ENCODE data around the gene AGRP.

The AGRP gene

GRCh38 chr16:67463059-67463458 lies 20.3 kb downstream of the AGRP start:
- no peak for DNase-seq

- DNase-seq = no peak
These were observed 21.1 kb downstream of the AGRP start for GRCh38 chr16:67462279-67462655.

GRCh38 chr16:67461600-67462278 lies 21.6 kb downstream of the AGRP start:
- no peak for DNase-seq

- no peak for DNase-seq
These were observed 22.4 kb downstream of the AGRP start for GRCh38 chr16:67460961-67461360.

GRCh38 chr16:67460168-67460567 lies 23.2 kb downstream of the AGRP start:
- DNase-seq = peak in 1 of 2 experiments; percentile 28

GRCh38 chr16:67459861-67460150 lies 23.5 kb downstream of the AGRP start:
- DNase-seq = no peak

- peak; percentile 70 to 85 for DNase-seq
These were observed 24.1 kb downstream of the AGRP start for GRCh38 chr16:67459066-67459860.

- DNase-seq = no peak
These were observed 25.2 kb downstream of the AGRP start for GRCh38 chr16:67458121-67458641.

GRCh38 chr16:67457611-67458010 lies 25.7 kb downstream of the AGRP start:
- DNase-seq = no peak

GRCh38 chr16:67456391-67457081 lies 26.8 kb downstream of the AGRP start:
- peak; percentile 8 to 43 for DNase-seq

- no peak for DNase-seq
These were observed 28.5 kb downstream of the AGRP start for GRCh38 chr16:67454852-67455251.

GRCh38 chr16:67454104-67454503 lies 29.2 kb downstream of the AGRP start:
- no peak for DNase-seq

GRCh38 chr16:67451704-67452435 lies 31.5 kb downstream of the AGRP start:
- DNase-seq = no peak

- no peak for DNase-seq
These were observed 32.2 kb downstream of the AGRP start for GRCh38 chr16:67451061-67451703.

GRCh38 chr16:67449739-67450138 lies 33.6 kb downstream of the AGRP start:
- no peak for DNase-seq

GRCh38 chr16:67449336-67449735 lies 34.0 kb downstream of the AGRP start:
- peak in 1 of 2 experiments; percentile 55 for DNase-seq

- no peak for DNase-seq
These were observed 34.8 kb downstream of the AGRP start for GRCh38 chr16:67448580-67448979.

GRCh38 chr16:67447508-67448076 lies 35.8 kb downstream of the AGRP start:
- DNase-seq = peak; percentile 17 to 59

GRCh38 chr16:67446968-67447507 lies 36.3 kb downstream of the AGRP start:
- no peak for DNase-seq

GRCh38 chr16:67445913-67446907 lies 37.1 kb downstream of the AGRP start:
- no peak for DNase-seq

Measured in NCI-H524 (cell line).